ENCODE measurements around the gene DDX25. TPM values are rescaled to one million over a fixed set of nuclear protein-coding genes. Genes with fewer than 3 reads are reported as not detected.

The DDX25 gene
- total RNA-seq, 1 donor from 2014 or later: not detected

DNA sequence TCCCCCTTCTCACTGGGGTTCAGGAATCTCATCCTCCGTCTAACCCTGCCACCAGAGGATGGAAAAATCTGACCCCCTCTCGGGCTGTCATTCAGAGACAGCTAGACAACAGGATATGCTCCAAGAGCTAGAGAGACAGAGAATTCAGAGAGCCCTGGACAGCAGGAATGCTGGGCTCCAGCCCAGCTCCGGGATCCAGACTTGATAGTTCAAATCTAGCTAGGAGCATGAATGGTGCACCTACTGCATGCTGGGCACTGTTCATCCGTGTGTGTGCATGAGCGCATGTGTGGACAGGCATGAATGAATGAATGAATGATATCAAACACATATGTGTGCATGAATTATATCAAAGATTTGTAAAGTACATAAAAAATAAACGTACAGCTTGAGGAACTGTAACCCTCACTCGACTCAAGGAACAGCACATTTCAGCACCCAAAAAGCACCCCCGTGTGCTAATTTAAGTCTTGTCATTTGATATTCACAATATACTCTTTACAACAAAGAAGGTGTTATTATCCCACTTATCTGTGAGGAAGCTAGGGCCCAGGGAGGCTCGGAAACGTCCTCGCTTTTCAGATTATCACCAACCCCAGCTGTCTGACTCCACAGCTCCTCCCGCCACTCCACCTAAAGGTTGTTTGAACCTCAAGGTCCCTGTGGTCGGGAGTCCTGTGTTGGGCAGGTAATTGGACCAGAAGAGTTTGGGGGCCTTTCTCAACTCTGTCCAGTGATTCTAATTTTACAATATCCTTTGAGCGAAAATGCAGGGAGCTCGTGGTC is 40.9 kb downstream of the DDX25 start:
- DNase-seq (ENCODE audit: extremely low spot score in 2 of 2): peak in 1 of 2 donors; percentile 56
- Histone ChIP-seq H3K27me3 (no peaks in the 10 kb centered on the region), H3K27ac (no peak overlapping the region), H3K4me1 (no peaks in the 10 kb centered on the region), H3K36me3 (no peaks in the 10 kb centered on the region), H3K4me3 (no peak overlapping the region), H3K9me3 (no peaks in the 10 kb centered on the region)
- intact Hi-C loops (cut with DNase I): no loop called here
- TF ChIP-seq POLR2A (IDR thresholded peaks at IDR 0.05) (no peak), POLR2AphosphoS5 (IDR thresholded peaks at IDR 0.05; ENCODE audit: insufficient read depth in 1 of 2, low read depth in 1 of 2) (no peak)
- TF ChIP-seq, protein P1, sequence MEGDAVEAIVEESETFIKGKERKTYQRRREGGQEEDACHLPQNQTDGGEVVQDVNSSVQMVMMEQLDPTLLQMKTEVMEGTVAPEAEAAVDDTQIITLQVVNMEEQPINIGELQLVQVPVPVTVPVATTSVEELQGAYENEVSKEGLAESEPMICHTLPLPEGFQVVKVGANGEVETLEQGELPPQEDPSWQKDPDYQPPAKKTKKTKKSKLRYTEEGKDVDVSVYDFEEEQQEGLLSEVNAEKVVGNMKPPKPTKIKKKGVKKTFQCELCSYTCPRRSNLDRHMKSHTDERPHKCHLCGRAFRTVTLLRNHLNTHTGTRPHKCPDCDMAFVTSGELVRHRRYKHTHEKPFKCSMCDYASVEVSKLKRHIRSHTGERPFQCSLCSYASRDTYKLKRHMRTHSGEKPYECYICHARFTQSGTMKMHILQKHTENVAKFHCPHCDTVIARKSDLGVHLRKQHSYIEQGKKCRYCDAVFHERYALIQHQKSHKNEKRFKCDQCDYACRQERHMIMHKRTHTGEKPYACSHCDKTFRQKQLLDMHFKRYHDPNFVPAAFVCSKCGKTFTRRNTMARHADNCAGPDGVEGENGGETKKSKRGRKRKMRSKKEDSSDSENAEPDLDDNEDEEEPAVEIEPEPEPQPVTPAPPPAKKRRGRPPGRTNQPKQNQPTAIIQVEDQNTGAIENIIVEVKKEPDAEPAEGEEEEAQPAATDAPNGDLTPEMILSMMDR (IDR thresholded peaks at IDR 0.05): no peak

DNA sequence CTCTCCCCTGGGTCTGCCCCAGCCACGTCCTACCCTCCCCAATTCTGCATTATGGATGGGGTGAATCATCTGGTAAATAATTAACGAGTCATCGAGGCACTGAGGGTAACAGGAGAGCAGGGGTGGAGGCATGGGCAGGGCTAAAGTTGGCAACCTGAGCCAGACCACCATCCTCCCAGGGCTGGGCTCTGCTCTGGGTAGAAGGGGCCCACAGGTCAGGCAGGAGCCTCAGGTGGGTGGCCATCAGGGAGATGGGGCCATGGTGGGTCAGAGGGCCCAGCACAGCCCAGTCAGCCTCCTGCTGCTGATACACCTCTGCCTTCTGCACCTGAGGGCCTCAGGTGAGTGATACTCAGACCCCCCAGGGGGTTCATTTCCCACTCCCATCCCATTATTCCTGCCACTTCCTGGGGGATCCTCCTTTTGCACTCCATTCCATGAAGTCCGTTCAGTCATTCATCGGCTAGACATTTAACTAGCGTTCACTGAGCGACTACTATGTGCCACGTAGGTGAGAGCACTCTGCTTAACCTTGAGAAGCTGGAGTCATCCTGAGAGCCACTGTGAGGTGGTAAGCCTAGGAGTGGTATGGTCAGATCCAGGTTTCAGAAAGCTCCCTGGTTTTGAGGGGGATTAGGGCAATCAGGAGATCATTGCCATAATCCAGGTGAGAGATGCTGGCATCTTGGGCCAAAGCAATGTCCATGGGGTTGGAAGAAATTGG is 41.7 kb downstream of the DDX25 start, which contains the start of gene VSIG10L2:
VSIG10L2 (plus strand) TSS at position 248 of the 724 bp plus-strand sequence; CDS start at position 260, 12 bp downstream.
- H3K4me3 ChIP-seq: no peak within 1 kb of the TSS
- intact Hi-C loops (cut with DNase I): no loop called here
- no peak within 1 kb of the TSS for H3K27ac ChIP-seq
- H3K9me3 ChIP-seq: no peaks in the 10 kb centered on the region
- H3K27me3 ChIP-seq: no peaks in the 10 kb centered on the region
- H3K4me1 ChIP-seq: peaks cover 6% of the 10 kb centered on the region
- TF ChIP-seq, protein P1 (IDR thresholded peaks at IDR 0.05): no peak
- no peak for TF ChIP-seq POLR2A (IDR thresholded peaks at IDR 0.05)
- TF ChIP-seq POLR2AphosphoS5 (IDR thresholded peaks at IDR 0.05; ENCODE audit: insufficient read depth in 1 of 2, low read depth in 1 of 2): no peak
- no peaks in the 10 kb centered on the region for H3K36me3 ChIP-seq
- DNase-seq (ENCODE audit: extremely low spot score in 2 of 2): peak; percentile 56 to 77

DNA sequence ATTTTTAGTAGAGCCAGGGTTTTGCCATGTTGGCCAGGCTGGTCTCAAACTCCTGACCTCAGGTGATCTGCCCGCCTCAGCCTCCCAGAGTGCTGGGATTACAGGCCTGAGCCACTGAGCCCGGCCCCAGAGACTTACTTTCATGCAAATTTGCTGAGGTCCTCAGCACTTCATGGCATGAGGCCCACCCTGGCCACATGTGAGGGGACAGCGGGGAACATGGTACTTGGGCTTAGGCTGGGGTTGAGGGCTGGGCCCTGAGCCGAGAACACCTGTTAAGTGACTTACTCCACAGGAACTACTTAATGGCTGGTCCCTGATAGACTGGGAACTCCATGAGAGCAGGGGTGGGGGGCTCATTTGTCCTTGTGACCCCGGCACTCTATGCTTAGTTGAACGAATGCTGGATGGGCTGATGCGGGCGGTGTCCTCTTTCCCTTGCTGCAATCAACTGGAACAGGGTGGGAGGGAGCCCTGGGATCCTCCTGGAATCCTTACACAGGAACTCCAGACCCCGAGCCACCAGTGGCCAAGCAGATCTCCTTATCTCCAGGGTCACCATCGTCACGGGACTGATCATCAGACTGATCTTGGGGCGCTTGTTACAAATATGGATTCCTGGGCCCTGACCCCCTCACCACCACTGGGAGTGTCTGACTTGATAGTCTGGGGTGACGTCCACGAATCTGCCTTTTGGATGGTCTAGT is 42.6 kb downstream of the DDX25 start:
- H3K4me1 ChIP-seq: peaks cover 15% of the 10 kb centered on the region
- H3K4me3 ChIP-seq: no peak overlapping the region
- H3K27ac ChIP-seq: no peak overlapping the region
- no peaks in the 10 kb centered on the region for H3K27me3 ChIP-seq
- no peak for TF ChIP-seq POLR2A (IDR thresholded peaks at IDR 0.05)
- TF ChIP-seq, protein P1 (IDR thresholded peaks at IDR 0.05): no peak
- TF ChIP-seq POLR2AphosphoS5 (IDR thresholded peaks at IDR 0.05; ENCODE audit: insufficient read depth in 1 of 2, low read depth in 1 of 2): no peak
- H3K36me3 ChIP-seq: no peaks in the 10 kb centered on the region
- no peaks in the 10 kb centered on the region for H3K9me3 ChIP-seq
- DNase-seq (ENCODE audit: extremely low spot score in 2 of 2): peak; percentile 74 to 79
- intact Hi-C loops (cut with DNase I): no loop called here

DNA sequence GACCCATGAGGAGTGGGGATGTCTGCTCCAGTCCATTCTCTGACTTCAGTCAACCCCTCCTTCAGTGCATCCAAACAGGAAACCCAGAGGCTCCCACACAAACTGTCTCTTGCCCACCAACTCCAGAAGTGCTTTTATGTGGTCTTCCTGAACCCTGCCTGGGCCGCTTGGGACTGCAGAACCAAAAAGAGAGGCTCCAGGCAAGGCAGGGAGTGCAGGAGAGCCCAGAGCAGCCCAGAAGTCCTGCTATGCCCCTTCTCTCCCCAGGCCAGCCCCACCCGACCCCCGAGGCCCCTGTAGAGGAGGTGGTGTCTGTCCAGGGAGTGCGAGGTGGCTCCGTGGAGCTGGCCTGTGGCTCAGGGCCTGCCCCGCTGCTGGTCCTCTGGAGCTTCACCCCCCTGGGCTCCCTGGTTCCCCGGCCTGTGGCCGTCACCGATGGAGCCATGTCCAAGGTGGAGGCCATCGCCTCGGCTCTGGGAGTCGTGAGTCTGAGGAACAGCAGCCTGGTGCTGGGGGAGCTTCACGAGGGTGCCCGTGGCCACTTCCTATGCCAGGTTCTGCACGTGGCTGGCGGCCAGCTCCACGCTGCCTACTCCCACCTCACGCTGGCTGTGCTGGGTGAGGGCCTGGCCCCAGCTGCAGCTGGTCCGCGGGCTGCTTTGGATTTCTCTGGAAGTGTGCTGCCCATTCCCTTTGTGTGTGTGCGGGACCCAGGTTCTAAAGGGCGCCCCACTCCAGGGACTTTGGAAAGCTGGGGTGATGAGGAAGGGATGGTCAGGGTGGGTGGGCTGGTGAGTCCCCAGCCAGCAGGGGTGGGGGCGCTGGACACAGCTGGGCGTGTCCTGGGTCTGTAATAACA is 43.3 kb downstream of the DDX25 start:
- peak; percentile 80 to 88 for DNase-seq (ENCODE audit: extremely low spot score in 2 of 2)
- Histone ChIP-seq H3K36me3 (no peaks in the 10 kb centered on the region), H3K4me3 (no peak overlapping the region), H3K9me3 (no peaks in the 10 kb centered on the region), H3K27me3 (no peaks in the 10 kb centered on the region), H3K4me1 (peaks cover 19% of the 10 kb centered on the region), H3K27ac (no peak overlapping the region)
- intact Hi-C loops (cut with DNase I): no loop called here
- no peak for TF ChIP-seq POLR2AphosphoS5 (IDR thresholded peaks at IDR 0.05; ENCODE audit: insufficient read depth in 1 of 2, low read depth in 1 of 2)
- no peak for TF ChIP-seq POLR2A (IDR thresholded peaks at IDR 0.05)
- TF ChIP-seq, protein P1 (IDR thresholded peaks at IDR 0.05): no peak

Data from vagina (tissue), 2 donors.